SK-N-MC (cell line): Measurements from ENCODE around the gene PSPC1.
"Not testable (repeated sequence)": the region's sequence is repeated elsewhere in the genome, so short reads cannot be mapped to it uniquely, and the experiment has no call there.

Experiments
- EZH2 ChIP-seq: fragments of 200-600 bp; sonication (generic); IDR thresholded peaks from one replicate; pipeline ENCODE4 v1.6.1; 2017; ENCODE audit warnings: antibody characterized with exemption
- POLR2AphosphoS5 ChIP-seq: IDR thresholded peaks from 2 replicates; pipeline ENCODE4 v1.6.1; 2012; ENCODE audit warnings: mild to moderate bottlenecking, low read depth, low read length, borderline replicate concordance

DNA sequence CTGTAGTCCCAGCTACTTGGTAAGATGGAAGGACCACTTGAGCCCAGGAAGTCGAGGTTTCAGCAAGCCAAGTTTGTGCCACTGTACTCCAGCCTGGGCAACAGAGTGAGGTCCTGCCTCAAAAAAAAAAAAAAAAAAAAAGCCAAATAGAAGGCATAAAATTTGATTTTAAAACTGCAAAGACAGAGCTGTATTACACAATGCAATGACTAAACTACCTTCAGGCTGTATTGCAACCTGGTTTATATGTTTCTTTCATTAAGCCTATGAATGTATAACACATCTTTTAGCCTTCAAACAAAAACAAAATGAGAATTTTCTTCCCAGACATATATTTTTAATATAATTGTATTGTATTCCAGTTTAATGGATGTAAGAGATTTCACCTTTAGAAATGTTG lies 73.7 kb downstream of the PSPC1 start:
- TF ChIP-seq POLR2AphosphoS5, EZH2: not testable (repeated sequence)
